H9 (cell line): ENCODE results near the gene IL15RA. TPM values are rescaled to one million over a fixed set of nuclear protein-coding genes. Genes with fewer than 3 reads are reported as not detected.
A peak's percentile ranks its signal among the peaks of the same experiment; 100 is the strongest.

Source experiments
- DNase-seq: peaks from one replicate; pipeline ENCODE4 v3.0.0-alpha.2; 2017
- H2AFZ ChIP-seq: one replicate; pipeline ENCODE4 v1.6.1; 2013; ENCODE audit warnings: mild to moderate bottlenecking, low read length, control low read depth, moderate library complexity
- H2AK5ac ChIP-seq: 2 replicates; pipeline ENCODE4 v1.6.1; 2013; ENCODE audit warnings: low read length, control low read depth, mixed read lengths; ENCODE audit not compliant: insufficient read length
- H2BK120ac ChIP-seq: one replicate; pipeline ENCODE4 v1.6.1; 2013; ENCODE audit warnings: low read depth, mild to moderate bottlenecking, low read length, control low read depth, inconsistent platforms; ENCODE audit not compliant: poor library complexity, severe bottlenecking
- H2BK12ac ChIP-seq: 2 replicates; pipeline ENCODE4 v1.6.1; 2013; ENCODE audit warnings: low read length, control low read depth, mixed read lengths, low read depth; ENCODE audit not compliant: insufficient read length
- H2BK15ac ChIP-seq: 2 replicates; pipeline ENCODE4 v1.6.1; 2013; ENCODE audit warnings: low read depth, low read length, control low read depth
- H2BK20ac ChIP-seq: one replicate; pipeline ENCODE4 v1.6.1; 2013; ENCODE audit warnings: low read depth, mild to moderate bottlenecking, low read length, control low read depth, inconsistent platforms; ENCODE audit not compliant: poor library complexity, severe bottlenecking
- H2BK5ac ChIP-seq: 2 replicates; pipeline ENCODE4 v1.6.1; 2013; ENCODE audit warnings: low read length, control low read depth, mixed read lengths; ENCODE audit not compliant: insufficient read length
- H3K14ac ChIP-seq: 2 replicates; pipeline ENCODE4 v1.6.1; 2013; ENCODE audit warnings: low read length, control low read depth; ENCODE audit not compliant: insufficient read depth
- H3K18ac ChIP-seq: 2 replicates; pipeline ENCODE4 v1.6.1; 2013; ENCODE audit warnings: low read depth, mild to moderate bottlenecking, mixed read lengths, low read length, control low read depth; ENCODE audit not compliant: insufficient read length
- H3K23ac ChIP-seq: 2 replicates; pipeline ENCODE4 v1.6.1; 2013; ENCODE audit warnings: low read length, control low read depth, mixed read lengths, low read depth; ENCODE audit not compliant: insufficient read length
- H3K23me2 ChIP-seq: 2 replicates; pipeline ENCODE4 v1.6.1; 2013; ENCODE audit warnings: low read depth, mild to moderate bottlenecking, mixed read lengths, low read length, control low read depth; ENCODE audit not compliant: insufficient read length, poor library complexity, severe bottlenecking
- H3K27ac ChIP-seq: 2 replicates; pipeline ENCODE4 v1.5.1; 2013; ENCODE audit warnings: low read length, control low read depth, mixed read lengths, low read depth; ENCODE audit not compliant: insufficient read length
- H3K27me3 ChIP-seq: 2 replicates; pipeline ENCODE4 v1.6.1; 2013; ENCODE audit warnings: low read length, control low read depth, inconsistent platforms; ENCODE audit not compliant: insufficient read depth
- H3K4ac ChIP-seq: 2 replicates; pipeline ENCODE4 v1.6.1; 2013; ENCODE audit warnings: low read depth, mild to moderate bottlenecking, control low read depth, inconsistent platforms, low read length, moderate library complexity
- H3K4me1 ChIP-seq: 2 replicates; pipeline ENCODE4 v1.6.1; 2013; ENCODE audit warnings: low read length, control low read depth, inconsistent platforms; ENCODE audit not compliant: insufficient read depth
- H3K4me2 ChIP-seq: 2 replicates; pipeline ENCODE4 v1.6.1; 2013; ENCODE audit warnings: low read length, control low read depth, mixed read lengths; ENCODE audit not compliant: insufficient read length, insufficient read depth
- H3K56ac ChIP-seq: 2 replicates; pipeline ENCODE4 v1.6.1; 2013; ENCODE audit warnings: low read depth, mild to moderate bottlenecking, mixed read lengths, low read length, control low read depth; ENCODE audit not compliant: insufficient read length
- H3K79me1 ChIP-seq: 2 replicates; pipeline ENCODE4 v1.6.1; 2013; ENCODE audit warnings: low read depth, mild to moderate bottlenecking, moderate library complexity, low read length, control low read depth, inconsistent platforms; ENCODE audit not compliant: insufficient read depth, poor library complexity, severe bottlenecking
- H3K79me2 ChIP-seq: 2 replicates; pipeline ENCODE4 v1.6.1; 2013; ENCODE audit warnings: low read length, control low read depth, inconsistent platforms; ENCODE audit not compliant: insufficient read depth
- H3K9ac ChIP-seq: 2 replicates; pipeline ENCODE4 v1.6.1; 2013; ENCODE audit warnings: low read length, control low read depth, mixed read lengths; ENCODE audit not compliant: insufficient read length; ENCODE audit errors: extremely low read depth
- H3K9me3 ChIP-seq: one replicate; pipeline ENCODE4 v1.6.1; 2013; ENCODE audit warnings: low read depth, low read length, inconsistent platforms; ENCODE audit not compliant: control insufficient read depth
- H3T11ph ChIP-seq: one replicate; pipeline ENCODE4 v1.6.1; 2013; ENCODE audit warnings: mild to moderate bottlenecking, low read length, control low read depth, inconsistent platforms
- H4K20me1 ChIP-seq: one replicate; pipeline ENCODE4 v1.6.1; 2013; ENCODE audit not compliant: control insufficient read depth, insufficient read length, insufficient read depth
- H4K5ac ChIP-seq: 2 replicates; pipeline ENCODE4 v1.6.1; 2013; ENCODE audit warnings: low read depth, mild to moderate bottlenecking, mixed read lengths, low read length, control low read depth; ENCODE audit not compliant: insufficient read length
- H4K8ac ChIP-seq: replicated peaks from 2 replicates; pipeline ENCODE4 v1.6.1; 2013; ENCODE audit warnings: low read length, control low read depth, mixed read lengths, low read depth; ENCODE audit not compliant: insufficient read length
- H4K91ac ChIP-seq: 2 replicates; pipeline ENCODE4 v1.6.1; 2013; ENCODE audit warnings: low read depth, mild to moderate bottlenecking, moderate library complexity, mixed read lengths, low read length, control low read depth; ENCODE audit not compliant: insufficient read length
- H3K27ac Mint-ChIP-seq, 3 experiments: 2 replicates in 2 of 3; 3 replicates in 1 of 3; pipeline ENCODE4 v1.8.0; 2020 to 2021; ENCODE audit warnings: mixed read lengths in 3 of 3, mild to moderate bottlenecking in 1 of 3, moderate library complexity in 1 of 3
- H3K27me3 Mint-ChIP-seq: 2 replicates; pipeline ENCODE4 v1.8.0; 2021; ENCODE audit warnings: low read depth, mild to moderate bottlenecking, moderate library complexity, mixed read lengths
- H3K36me3 Mint-ChIP-seq, 3 experiments: 2 replicates in 2 of 3; 3 replicates in 1 of 3; pipeline ENCODE4 v1.8.0; 2020 to 2021; ENCODE audit warnings: low read depth in 3 of 3, mixed read lengths in 3 of 3; ENCODE audit not compliant: insufficient read depth in 1 of 3
- H3K4me1 Mint-ChIP-seq, 2 experiments: 2 replicates each; pipeline ENCODE4 v1.8.0; 2020; ENCODE audit warnings: mixed read lengths in 2 of 2
- H3K4me3 Mint-ChIP-seq, 2 experiments: 2 replicates in 1 of 2; 3 replicates in 1 of 2; pipeline ENCODE4 v1.8.0; 2020 to 2021; ENCODE audit warnings: mild to moderate bottlenecking in 2 of 2, mixed read lengths in 2 of 2, moderate library complexity in 1 of 2
- H3K9me3 Mint-ChIP-seq, 2 experiments: 2 replicates in 1 of 2; 3 replicates in 1 of 2; pipeline ENCODE4 v1.8.0; 2020; ENCODE audit warnings: mild to moderate bottlenecking in 2 of 2, mixed read lengths in 2 of 2, moderate library complexity in 1 of 2
- CTCF ChIP-seq: fragments of 200-600 bp; sonication (generic); conservative IDR thresholded peaks from 3 replicates; pipeline ENCODE4 v1.8.0; 2021; ENCODE audit warnings: antibody characterized with exemption, mild to moderate bottlenecking
- WGBS: extraction: QIAGEN DNeasy Blood & Tissue Kit; methylation state at CpG from one replicate; pipeline ENCODE4 v1.1.7; 2013; ENCODE audit warnings: missing lambda C conversion rate, low lambda C conversion rate, mixed read lengths; ENCODE audit not compliant: insufficient read length; ENCODE audit errors: extremely low coverage; 5-methylcytosine and 5-hydroxymethylcytosine counted together
- total RNA-seq: library from RNA; stranded (reverse); gene quantifications from 2 replicates; pipeline ENCODE4 v1.2.1, GENCODE V29; 2021

Gene IL15RA
- total RNA-seq, 1 experiment from 2014 or later = 0.31 TPM

- no peaks in the 10 kb centered on the region for H3K27me3 ChIP-seq
- H4K8ac ChIP-seq = no peak overlapping the region
- no peak overlapping the region; a peak in 1 of 5 replicates for H3K4me3 Mint-ChIP-seq
- H3K9me3 Mint-ChIP-seq = no peaks in the 10 kb centered on the region
- H2BK120ac ChIP-seq = no peak overlapping the region
- no peaks in the 10 kb centered on the region for H3K36me3 Mint-ChIP-seq
- peak overlapping the region; percentile 32 for H2AFZ ChIP-seq
- no peak overlapping the region for H3K14ac ChIP-seq
- peak overlapping the region in 1 of 3 experiments; percentile 35; a peak in 2 of 7 replicates for H3K27ac Mint-ChIP-seq
- no peak overlapping the region for H3K56ac ChIP-seq
- no peaks in the 10 kb centered on the region for H4K20me1 ChIP-seq
- no peak overlapping the region for H3K9ac ChIP-seq
- no peak overlapping the region for H2AK5ac ChIP-seq
- peaks cover 31 to 39% of the 10 kb centered on the region in 2 experiments for H3K4me1 Mint-ChIP-seq
- no peak overlapping the region for H2BK12ac ChIP-seq
- no peak for DNase-seq
- H3K4ac ChIP-seq = no peak overlapping the region
- no peak overlapping the region for H3T11ph ChIP-seq
- H3K27ac ChIP-seq = no peak overlapping the region
- no peak overlapping the region for H4K5ac ChIP-seq
- H3K79me1 ChIP-seq = no peaks in the 10 kb centered on the region
- no peak overlapping the region for H2BK20ac ChIP-seq
- peaks cover 5% of the 10 kb centered on the region for H3K27me3 Mint-ChIP-seq
- H3K79me2 ChIP-seq = no peaks in the 10 kb centered on the region
- H3K23ac ChIP-seq = no peak overlapping the region
- no peak overlapping the region for H2BK5ac ChIP-seq
- peaks cover 3% of the 10 kb centered on the region for H3K23me2 ChIP-seq
- H3K18ac ChIP-seq = no peak overlapping the region
- H3K4me2 ChIP-seq = no peak overlapping the region
- no peak overlapping the region for H2BK15ac ChIP-seq
- no CpG with 5 or more reads among the region's 7 CpGs for WGBS
- peaks cover 8% of the 10 kb centered on the region; the same call in 1 of the 2 replicates for H3K4me1 ChIP-seq
- no peaks in the 10 kb centered on the region for H3K9me3 ChIP-seq
- TF ChIP-seq CTCF = no peak
- no peak overlapping the region for H4K91ac ChIP-seq
Observed at GRCh38 chr10:5944389-5945189, 32.8 kb downstream of the IL15RA start.
